H9 (cell line): Measurements from ENCODE around the gene HMGCLL1. TPM values are rescaled to one million over a fixed set of nuclear protein-coding genes. Genes with fewer than 3 reads are reported as not detected.

ENCODE experiments used
- DNase-seq: peaks from one replicate; pipeline ENCODE4 v3.0.0-alpha.2; 2017
- H2AFZ ChIP-seq: one replicate; pipeline ENCODE4 v1.6.1; 2013; ENCODE audit warnings: mild to moderate bottlenecking, low read length, control low read depth, moderate library complexity
- H2AK5ac ChIP-seq: 2 replicates; pipeline ENCODE4 v1.6.1; 2013; ENCODE audit warnings: low read length, control low read depth, mixed read lengths; ENCODE audit not compliant: insufficient read length
- H2BK120ac ChIP-seq: one replicate; pipeline ENCODE4 v1.6.1; 2013; ENCODE audit warnings: low read depth, mild to moderate bottlenecking, low read length, control low read depth, inconsistent platforms; ENCODE audit not compliant: poor library complexity, severe bottlenecking
- H2BK12ac ChIP-seq: 2 replicates; pipeline ENCODE4 v1.6.1; 2013; ENCODE audit warnings: low read length, control low read depth, mixed read lengths, low read depth; ENCODE audit not compliant: insufficient read length
- H2BK15ac ChIP-seq: 2 replicates; pipeline ENCODE4 v1.6.1; 2013; ENCODE audit warnings: low read depth, low read length, control low read depth
- H2BK20ac ChIP-seq: one replicate; pipeline ENCODE4 v1.6.1; 2013; ENCODE audit warnings: low read depth, mild to moderate bottlenecking, low read length, control low read depth, inconsistent platforms; ENCODE audit not compliant: poor library complexity, severe bottlenecking
- H2BK5ac ChIP-seq: 2 replicates; pipeline ENCODE4 v1.6.1; 2013; ENCODE audit warnings: low read length, control low read depth, mixed read lengths; ENCODE audit not compliant: insufficient read length
- H3K14ac ChIP-seq: 2 replicates; pipeline ENCODE4 v1.6.1; 2013; ENCODE audit warnings: low read length, control low read depth; ENCODE audit not compliant: insufficient read depth
- H3K18ac ChIP-seq: 2 replicates; pipeline ENCODE4 v1.6.1; 2013; ENCODE audit warnings: low read depth, mild to moderate bottlenecking, mixed read lengths, low read length, control low read depth; ENCODE audit not compliant: insufficient read length
- H3K23ac ChIP-seq: 2 replicates; pipeline ENCODE4 v1.6.1; 2013; ENCODE audit warnings: low read length, control low read depth, mixed read lengths, low read depth; ENCODE audit not compliant: insufficient read length
- H3K23me2 ChIP-seq: 2 replicates; pipeline ENCODE4 v1.6.1; 2013; ENCODE audit warnings: low read depth, mild to moderate bottlenecking, mixed read lengths, low read length, control low read depth; ENCODE audit not compliant: insufficient read length, poor library complexity, severe bottlenecking
- H3K27ac ChIP-seq: 2 replicates; pipeline ENCODE4 v1.5.1; 2013; ENCODE audit warnings: low read length, control low read depth, mixed read lengths, low read depth; ENCODE audit not compliant: insufficient read length
- H3K27me3 ChIP-seq: 2 replicates; pipeline ENCODE4 v1.6.1; 2013; ENCODE audit warnings: low read length, control low read depth, inconsistent platforms; ENCODE audit not compliant: insufficient read depth
- H3K4ac ChIP-seq: 2 replicates; pipeline ENCODE4 v1.6.1; 2013; ENCODE audit warnings: low read depth, mild to moderate bottlenecking, control low read depth, inconsistent platforms, low read length, moderate library complexity
- H3K4me1 ChIP-seq: 2 replicates; pipeline ENCODE4 v1.6.1; 2013; ENCODE audit warnings: low read length, control low read depth, inconsistent platforms; ENCODE audit not compliant: insufficient read depth
- H3K4me2 ChIP-seq: 2 replicates; pipeline ENCODE4 v1.6.1; 2013; ENCODE audit warnings: low read length, control low read depth, mixed read lengths; ENCODE audit not compliant: insufficient read length, insufficient read depth
- H3K56ac ChIP-seq: 2 replicates; pipeline ENCODE4 v1.6.1; 2013; ENCODE audit warnings: low read depth, mild to moderate bottlenecking, mixed read lengths, low read length, control low read depth; ENCODE audit not compliant: insufficient read length
- H3K79me1 ChIP-seq: 2 replicates; pipeline ENCODE4 v1.6.1; 2013; ENCODE audit warnings: low read depth, mild to moderate bottlenecking, moderate library complexity, low read length, control low read depth, inconsistent platforms; ENCODE audit not compliant: insufficient read depth, poor library complexity, severe bottlenecking
- H3K79me2 ChIP-seq: 2 replicates; pipeline ENCODE4 v1.6.1; 2013; ENCODE audit warnings: low read length, control low read depth, inconsistent platforms; ENCODE audit not compliant: insufficient read depth
- H3K9ac ChIP-seq: 2 replicates; pipeline ENCODE4 v1.6.1; 2013; ENCODE audit warnings: low read length, control low read depth, mixed read lengths; ENCODE audit not compliant: insufficient read length; ENCODE audit errors: extremely low read depth
- H3K9me3 ChIP-seq: one replicate; pipeline ENCODE4 v1.6.1; 2013; ENCODE audit warnings: low read depth, low read length, inconsistent platforms; ENCODE audit not compliant: control insufficient read depth
- H3T11ph ChIP-seq: one replicate; pipeline ENCODE4 v1.6.1; 2013; ENCODE audit warnings: mild to moderate bottlenecking, low read length, control low read depth, inconsistent platforms
- H4K20me1 ChIP-seq: one replicate; pipeline ENCODE4 v1.6.1; 2013; ENCODE audit not compliant: control insufficient read depth, insufficient read length, insufficient read depth
- H4K5ac ChIP-seq: 2 replicates; pipeline ENCODE4 v1.6.1; 2013; ENCODE audit warnings: low read depth, mild to moderate bottlenecking, mixed read lengths, low read length, control low read depth; ENCODE audit not compliant: insufficient read length
- H4K8ac ChIP-seq: replicated peaks from 2 replicates; pipeline ENCODE4 v1.6.1; 2013; ENCODE audit warnings: low read length, control low read depth, mixed read lengths, low read depth; ENCODE audit not compliant: insufficient read length
- H4K91ac ChIP-seq: 2 replicates; pipeline ENCODE4 v1.6.1; 2013; ENCODE audit warnings: low read depth, mild to moderate bottlenecking, moderate library complexity, mixed read lengths, low read length, control low read depth; ENCODE audit not compliant: insufficient read length
- H3K27ac Mint-ChIP-seq, 3 experiments: 2 replicates in 2 of 3; 3 replicates in 1 of 3; pipeline ENCODE4 v1.8.0; 2020 to 2021; ENCODE audit warnings: mixed read lengths in 3 of 3, mild to moderate bottlenecking in 1 of 3, moderate library complexity in 1 of 3
- H3K27me3 Mint-ChIP-seq: 2 replicates; pipeline ENCODE4 v1.8.0; 2021; ENCODE audit warnings: low read depth, mild to moderate bottlenecking, moderate library complexity, mixed read lengths
- H3K36me3 Mint-ChIP-seq, 3 experiments: 2 replicates in 2 of 3; 3 replicates in 1 of 3; pipeline ENCODE4 v1.8.0; 2020 to 2021; ENCODE audit warnings: low read depth in 3 of 3, mixed read lengths in 3 of 3; ENCODE audit not compliant: insufficient read depth in 1 of 3
- H3K4me1 Mint-ChIP-seq, 2 experiments: 2 replicates each; pipeline ENCODE4 v1.8.0; 2020; ENCODE audit warnings: mixed read lengths in 2 of 2
- H3K4me3 Mint-ChIP-seq, 2 experiments: 2 replicates in 1 of 2; 3 replicates in 1 of 2; pipeline ENCODE4 v1.8.0; 2020 to 2021; ENCODE audit warnings: mild to moderate bottlenecking in 2 of 2, mixed read lengths in 2 of 2, moderate library complexity in 1 of 2
- H3K9me3 Mint-ChIP-seq, 2 experiments: 2 replicates in 1 of 2; 3 replicates in 1 of 2; pipeline ENCODE4 v1.8.0; 2020; ENCODE audit warnings: mild to moderate bottlenecking in 2 of 2, mixed read lengths in 2 of 2, moderate library complexity in 1 of 2
- WGBS: extraction: QIAGEN DNeasy Blood & Tissue Kit; methylation state at CpG from one replicate; pipeline ENCODE4 v1.1.7; 2013; ENCODE audit warnings: missing lambda C conversion rate, low lambda C conversion rate, mixed read lengths; ENCODE audit not compliant: insufficient read length; ENCODE audit errors: extremely low coverage; 5-methylcytosine and 5-hydroxymethylcytosine counted together
- total RNA-seq: library from RNA; stranded (reverse); gene quantifications from 2 replicates; pipeline ENCODE4 v1.2.1, GENCODE V29; 2021
- TF ChIP-seq, protein P1 (sequence below): fragments of 200-600 bp; sonication (generic); conservative IDR thresholded peaks from 3 replicates; pipeline ENCODE4 v1.8.0; 2021; ENCODE audit warnings: antibody characterized with exemption, mild to moderate bottlenecking

HMGCLL1 gene
- total RNA-seq, 1 experiment from 2014 or later = 0.24 TPM

DNA sequence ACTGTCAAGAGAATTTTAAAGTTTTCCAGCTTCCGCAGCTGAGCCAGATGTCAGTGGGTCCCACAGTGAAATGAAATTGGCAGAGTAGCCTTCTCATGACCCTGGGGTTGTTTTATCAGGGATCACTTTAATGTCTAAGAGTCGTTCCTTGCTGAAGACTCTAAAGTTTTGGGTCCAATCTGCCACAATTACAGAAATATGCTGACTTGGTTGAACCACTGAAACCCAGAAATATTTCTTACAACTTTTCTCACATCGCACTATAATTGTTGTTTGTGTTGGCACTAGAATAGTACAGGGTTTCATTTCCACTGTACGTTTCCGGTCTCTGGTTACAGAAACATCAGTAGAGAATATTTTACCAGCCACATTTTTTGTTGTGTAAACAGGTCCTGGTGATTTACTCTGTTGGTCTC, 109.0 kb downstream of the HMGCLL1 start:
- Histone ChIP-seq H3K79me2 (no peaks in the 10 kb centered on the region), H3K27me3 (no peaks in the 10 kb centered on the region), H3K56ac (no peak overlapping the region), H2BK15ac (no peak overlapping the region), H2AFZ (no peak overlapping the region), H2BK5ac (no peak overlapping the region), H3K23me2 (no peaks in the 10 kb centered on the region), H4K20me1 (no peaks in the 10 kb centered on the region), H3K4me2 (no peak overlapping the region), H3K9me3 (no peaks in the 10 kb centered on the region), H3T11ph (no peak overlapping the region), H3K23ac (no peak overlapping the region), H2BK20ac (no peak overlapping the region), H3K79me1 (no peaks in the 10 kb centered on the region), H3K4me1 (no peaks in the 10 kb centered on the region; the same call in 1 of the 2 replicates), H2BK12ac (no peak overlapping the region), H4K8ac (no peak overlapping the region), H3K27ac (no peak overlapping the region), H4K91ac (no peak overlapping the region), H4K5ac (no peak overlapping the region), H2AK5ac (no peak overlapping the region), H3K18ac (no peak overlapping the region), H3K14ac (no peak overlapping the region), H3K4ac (no peak overlapping the region), H3K9ac (no peak overlapping the region), H2BK120ac (no peak overlapping the region)
- H3K27me3 Mint-ChIP-seq = no peaks in the 10 kb centered on the region
- peaks cover 0 to 7% (median 0%) of the 10 kb centered on the region in 3 experiments; a peak in 2 of 7 replicates for H3K36me3 Mint-ChIP-seq
- H3K4me3 Mint-ChIP-seq = no peak overlapping the region
- peaks cover 6 to 11% of the 10 kb centered on the region in 2 experiments; a peak in 3 of 5 replicates for H3K9me3 Mint-ChIP-seq
- H3K27ac Mint-ChIP-seq = no peak overlapping the region
- H3K4me1 Mint-ChIP-seq = no peaks in the 10 kb centered on the region; a peak in 1 of 4 replicates
- TF ChIP-seq, protein P1, sequence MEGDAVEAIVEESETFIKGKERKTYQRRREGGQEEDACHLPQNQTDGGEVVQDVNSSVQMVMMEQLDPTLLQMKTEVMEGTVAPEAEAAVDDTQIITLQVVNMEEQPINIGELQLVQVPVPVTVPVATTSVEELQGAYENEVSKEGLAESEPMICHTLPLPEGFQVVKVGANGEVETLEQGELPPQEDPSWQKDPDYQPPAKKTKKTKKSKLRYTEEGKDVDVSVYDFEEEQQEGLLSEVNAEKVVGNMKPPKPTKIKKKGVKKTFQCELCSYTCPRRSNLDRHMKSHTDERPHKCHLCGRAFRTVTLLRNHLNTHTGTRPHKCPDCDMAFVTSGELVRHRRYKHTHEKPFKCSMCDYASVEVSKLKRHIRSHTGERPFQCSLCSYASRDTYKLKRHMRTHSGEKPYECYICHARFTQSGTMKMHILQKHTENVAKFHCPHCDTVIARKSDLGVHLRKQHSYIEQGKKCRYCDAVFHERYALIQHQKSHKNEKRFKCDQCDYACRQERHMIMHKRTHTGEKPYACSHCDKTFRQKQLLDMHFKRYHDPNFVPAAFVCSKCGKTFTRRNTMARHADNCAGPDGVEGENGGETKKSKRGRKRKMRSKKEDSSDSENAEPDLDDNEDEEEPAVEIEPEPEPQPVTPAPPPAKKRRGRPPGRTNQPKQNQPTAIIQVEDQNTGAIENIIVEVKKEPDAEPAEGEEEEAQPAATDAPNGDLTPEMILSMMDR = no peak
- DNase-seq = no peak
- WGBS = no CpG with 5 or more reads among the region's 5 CpGs
